ENCODE measurements around the gene LRMDA. TPM values are rescaled to one million over a fixed set of nuclear protein-coding genes. Genes with fewer than 3 reads are reported as not detected.

Gene LRMDA
- total and polyA plus RNA-seq, 2 of the 13 experiments (the other 11 are each of a cell fraction or from before 2014, with no cell fraction given) = 13.4 to 22.0 TPM

DNA sequence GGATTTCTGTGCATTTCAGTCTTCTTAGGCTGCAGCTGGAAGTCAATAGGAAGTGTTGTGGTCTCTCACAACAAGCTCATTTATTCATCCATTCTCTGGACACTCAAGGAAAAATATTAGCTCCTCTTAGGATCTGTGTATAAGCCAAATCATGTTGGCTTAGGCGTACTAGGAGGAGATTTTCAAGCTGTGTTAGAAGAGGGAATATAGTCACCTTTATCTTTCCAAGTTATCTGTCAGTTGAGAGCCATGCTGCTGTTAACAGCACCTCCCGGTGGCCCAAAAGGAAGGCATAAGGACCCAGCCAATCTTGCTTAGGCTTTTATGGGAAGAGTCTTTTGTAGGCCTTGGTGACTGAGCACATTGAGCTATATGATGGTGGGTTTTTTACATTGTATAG lies 220.0 kb downstream of the LRMDA start:
- no peak overlapping the region for H2AFZ ChIP-seq (ENCODE audit: low read length)
- no peak overlapping the region for H3K9ac ChIP-seq (ENCODE audit: insufficient read depth, low read depth, low read length)
- TF ChIP-seq, protein P1, sequence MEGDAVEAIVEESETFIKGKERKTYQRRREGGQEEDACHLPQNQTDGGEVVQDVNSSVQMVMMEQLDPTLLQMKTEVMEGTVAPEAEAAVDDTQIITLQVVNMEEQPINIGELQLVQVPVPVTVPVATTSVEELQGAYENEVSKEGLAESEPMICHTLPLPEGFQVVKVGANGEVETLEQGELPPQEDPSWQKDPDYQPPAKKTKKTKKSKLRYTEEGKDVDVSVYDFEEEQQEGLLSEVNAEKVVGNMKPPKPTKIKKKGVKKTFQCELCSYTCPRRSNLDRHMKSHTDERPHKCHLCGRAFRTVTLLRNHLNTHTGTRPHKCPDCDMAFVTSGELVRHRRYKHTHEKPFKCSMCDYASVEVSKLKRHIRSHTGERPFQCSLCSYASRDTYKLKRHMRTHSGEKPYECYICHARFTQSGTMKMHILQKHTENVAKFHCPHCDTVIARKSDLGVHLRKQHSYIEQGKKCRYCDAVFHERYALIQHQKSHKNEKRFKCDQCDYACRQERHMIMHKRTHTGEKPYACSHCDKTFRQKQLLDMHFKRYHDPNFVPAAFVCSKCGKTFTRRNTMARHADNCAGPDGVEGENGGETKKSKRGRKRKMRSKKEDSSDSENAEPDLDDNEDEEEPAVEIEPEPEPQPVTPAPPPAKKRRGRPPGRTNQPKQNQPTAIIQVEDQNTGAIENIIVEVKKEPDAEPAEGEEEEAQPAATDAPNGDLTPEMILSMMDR (CRISPR knock-in tag; IDR thresholded peaks at IDR 0.05) = peak; percentile 44; the same call in 1 of the 2 replicates
- TF ChIP-seq SMC3 (IDR thresholded peaks at IDR 0.05; ENCODE audit: low read length) (peak; percentile 70; the same call in 1 of the 2 replicates), STAG1 (CRISPR knock-in tag; IDR thresholded peaks at IDR 0.05) (peak; percentile 73), ARNT2 (CRISPR knock-in tag; IDR thresholded peaks at IDR 0.05; ENCODE audit: low read depth) (no peak)
- 100% methylated on average over 2 of the region's 2 CpGs for WGBS (ENCODE audit: low lambda C conversion rate)
- FAIRE-seq = no peak
- no peak overlapping the region for H3K4me2 ChIP-seq (ENCODE audit: low read depth, low read length)
- H3K4me3 ChIP-seq (replicated peaks in 1 of 3; ENCODE audit: insufficient read depth in 1 of 3, low read depth in 2 of 3, low read length in 3 of 3) = no peak overlapping the region
- no peaks in the 10 kb centered on the region for H3K9me3 ChIP-seq (ENCODE audit: low read length)
- peaks cover 78% of the 10 kb centered on the region for H3K4me1 ChIP-seq (ENCODE audit: insufficient read depth, low read length)
- DNase-seq (ENCODE audit: low spot score) = peak; percentile 13
- POLR2A ChIA-PET = interaction anchor here (0.6 to 1.3 kb wide), 4 partner anchors 21 to 384 kb away, joined by 3 to 12 read pairs (median 4); partner anchors contain the start of gene ZNF503
- no peaks in the 10 kb centered on the region for H4K20me1 ChIP-seq (ENCODE audit: insufficient read depth, low read length)
- no peaks in the 10 kb centered on the region for H3K79me2 ChIP-seq (ENCODE audit: insufficient read depth, low read length)
- no peaks in the 10 kb centered on the region for H3K36me3 ChIP-seq (replicated peaks in 1 of 2; ENCODE audit: control insufficient read depth in 1 of 2, insufficient read depth in 2 of 2, low read length in 2 of 2)
- ATAC-seq = peak; percentile 59
- no peaks in the 10 kb centered on the region for H3K27me3 ChIP-seq (ENCODE audit: control insufficient read depth in 1 of 2, insufficient read depth in 2 of 2, low read length in 2 of 2)
- in situ Hi-C loops (cut with HindIII; ENCODE audit: extremely low pct_ligation_motif_present, low pct_unique_long_range_greater_than_20kb) (no loop called here), intact Hi-C loops (cut with micrococcal nuclease; ENCODE audit: unreplicated experiment) (no loop called here)
- H3K27ac ChIP-seq (ENCODE audit: extremely low read length, insufficient read depth, low read length) = no peak overlapping the region
- BruUV-seq (replicated peaks) = no TSS peak
- CTCF ChIA-PET (ENCODE audit: low intra/inter-chr PET ratio, low total read pairs) = no interaction called here

DNA sequence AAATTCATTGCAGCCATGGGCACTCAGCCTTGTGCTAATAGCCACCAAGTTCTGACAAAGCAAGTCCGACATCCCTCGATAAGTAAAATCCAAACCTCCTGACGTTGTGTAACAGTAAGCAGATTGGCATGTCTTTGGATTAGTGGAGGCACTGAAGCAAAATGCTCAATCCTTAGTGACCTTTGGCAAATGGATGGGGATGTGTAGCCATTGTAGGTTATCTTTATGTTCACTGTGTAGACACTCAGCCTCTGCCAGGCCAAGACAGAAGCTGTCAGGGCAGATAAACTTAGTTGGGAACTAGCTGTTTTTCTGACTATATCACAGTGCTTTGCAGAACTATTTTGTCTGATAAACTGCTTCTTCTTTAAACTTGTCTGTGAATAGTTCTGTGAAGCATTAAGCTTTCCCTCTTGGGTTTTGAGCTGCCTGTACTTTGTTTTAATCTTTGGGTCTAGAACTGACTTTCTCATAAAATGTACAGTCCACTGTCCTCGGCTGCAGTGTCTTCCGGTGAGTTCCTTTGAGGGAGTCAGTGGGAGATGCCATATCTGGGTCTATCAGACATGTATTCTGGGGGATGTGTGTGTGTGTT lies 220.8 kb downstream of the LRMDA start:
- DNase-seq (ENCODE audit: low spot score) (no peak), FAIRE-seq (no peak), ATAC-seq (no peak)
- in situ Hi-C loops (cut with HindIII; ENCODE audit: extremely low pct_ligation_motif_present, low pct_unique_long_range_greater_than_20kb) = no loop called here
- no peaks in the 10 kb centered on the region for H4K20me1 ChIP-seq (ENCODE audit: insufficient read depth, low read length)
- H2AFZ ChIP-seq (ENCODE audit: low read length) = no peak overlapping the region
- H3K4me3 ChIP-seq (replicated peaks in 1 of 3; ENCODE audit: insufficient read depth in 1 of 3, low read depth in 2 of 3, low read length in 3 of 3) = no peak overlapping the region
- no peaks in the 10 kb centered on the region for H3K9me3 ChIP-seq (ENCODE audit: low read length)
- no TSS peak for BruUV-seq (replicated peaks)
- intact Hi-C loops (cut with micrococcal nuclease; ENCODE audit: unreplicated experiment) = no loop called here
- H3K79me2 ChIP-seq (ENCODE audit: insufficient read depth, low read length) = no peaks in the 10 kb centered on the region
- POLR2A ChIA-PET = interaction anchor here (0.6 to 1.3 kb wide), 3 partner anchors 251 to 383 kb away, joined by 3 to 12 read pairs (median 4); partner anchors contain the start of gene ZNF503
- WGBS (ENCODE audit: low lambda C conversion rate) = 96% methylated on average over 5 of the region's 5 CpGs
- no peak overlapping the region for H3K27ac ChIP-seq (ENCODE audit: extremely low read length, insufficient read depth, low read length)
- no peak overlapping the region for H3K4me2 ChIP-seq (ENCODE audit: low read depth, low read length)
- peaks cover 81% of the 10 kb centered on the region for H3K4me1 ChIP-seq (ENCODE audit: insufficient read depth, low read length)
- H3K27me3 ChIP-seq (ENCODE audit: control insufficient read depth in 1 of 2, insufficient read depth in 2 of 2, low read length in 2 of 2) = no peaks in the 10 kb centered on the region
- CTCF ChIA-PET (ENCODE audit: low intra/inter-chr PET ratio, low total read pairs) = no interaction called here
- H3K36me3 ChIP-seq (replicated peaks in 1 of 2; ENCODE audit: control insufficient read depth in 1 of 2, insufficient read depth in 2 of 2, low read length in 2 of 2) = no peaks in the 10 kb centered on the region
- no peak overlapping the region for H3K9ac ChIP-seq (ENCODE audit: insufficient read depth, low read depth, low read length)
- TF ChIP-seq ZMAT5 (CRISPR knock-in tag; IDR thresholded peaks at IDR 0.05; ENCODE audit: borderline replicate concordance, low read depth) (no peak), ZHX1 (CRISPR knock-in tag; IDR thresholded peaks at IDR 0.05; ENCODE audit: low read depth) (no peak), NR2C2 (CRISPR knock-in tag; IDR thresholded peaks at IDR 0.05; ENCODE audit: borderline replicate concordance) (no peak), ZNF644 (CRISPR knock-in tag; IDR thresholded peaks at IDR 0.05; ENCODE audit: low read depth) (no peak), ZKSCAN8 (CRISPR knock-in tag; IDR thresholded peaks at IDR 0.05; ENCODE audit: borderline replicate concordance) (no peak)

Data from HepG2 (cell line).